CD14-positive monocyte (primary cell): ENCODE measurements around the gene TDRD5. TPM values are rescaled to one million over a fixed set of nuclear protein-coding genes. Genes with fewer than 3 reads are reported as not detected.
"Not testable (repeated sequence)": the region's sequence is repeated elsewhere in the genome, so short reads cannot be mapped to it uniquely, and the experiment has no call there.

ENCODE experiments used
- DNase-seq, 3 donors: peaks; one replicate each; pipeline ENCODE4 v3.0.0-alpha.2; 2011 to 2022
- H2AFZ ChIP-seq: 2 replicates; pipeline ENCODE4 v1.6.0; 2012; ENCODE audit warnings: mild to moderate bottlenecking, low read depth, low read length, inconsistent platforms; ENCODE audit not compliant: insufficient read depth, poor library complexity, severe bottlenecking
- H3K27ac ChIP-seq, 2 donors: 1 replicate in 1 of 2; 2 replicates in 1 of 2; pipeline ENCODE4 v1.5.1; 2012 to 2013; ENCODE audit warnings: low read length in 2 of 2, control low read depth in 1 of 2, inconsistent platforms in 1 of 2, low read depth in 1 of 2, mild to moderate bottlenecking in 1 of 2
- H3K27me3 ChIP-seq, 2 donors: one replicate each; pipeline versions ENCODE4 v1.6.0 to v1.6.1; 2011 to 2013; ENCODE audit warnings: low read length in 2 of 2; ENCODE audit not compliant: control insufficient read depth in 2 of 2, insufficient read depth in 2 of 2
- H3K36me3 ChIP-seq, 2 donors: replicated peaks in 1 of 2; 1 replicate in 1 of 2; 2 replicates in 1 of 2; pipeline versions ENCODE4 v1.5.1 to v1.6.1; 2012 to 2013; ENCODE audit warnings: low read length in 2 of 2, control low read depth in 1 of 2, inconsistent platforms in 1 of 2, mild to moderate bottlenecking in 1 of 2; ENCODE audit not compliant: insufficient read depth in 2 of 2, control insufficient read depth in 1 of 2
- H3K4me1 ChIP-seq, 2 donors: 1 replicate in 1 of 2; 2 replicates in 1 of 2; pipeline versions ENCODE4 v1.5.1 to v1.6.1; 2012 to 2013; ENCODE audit warnings: low read length in 2 of 2, control low read depth in 1 of 2, inconsistent platforms in 1 of 2, mild to moderate bottlenecking in 1 of 2, moderate library complexity in 1 of 2; ENCODE audit not compliant: insufficient read depth in 2 of 2, control insufficient read depth in 1 of 2
- H3K4me2 ChIP-seq: replicated peaks from 2 replicates; pipeline ENCODE3; 2012; ENCODE audit warnings: low read length, moderate library complexity, mild to moderate bottlenecking; ENCODE audit not compliant: poor library complexity, severe bottlenecking; ENCODE audit errors: extremely low read depth
- H3K4me3 ChIP-seq, 3 experiments: fragments of 200-600 bp in 1 of 3; sonication (generic) in 1 of 3; replicated peaks in 1 of 3; 1 replicate in 2 of 3; 2 replicates in 1 of 3; pipeline ENCODE4 v1.5.1; 2011 to 2013; ENCODE audit warnings: low read length in 3 of 3, mild to moderate bottlenecking in 3 of 3, control low read depth in 2 of 3, low read depth in 2 of 3, inconsistent platforms in 1 of 3, moderate library complexity in 1 of 3
- H3K79me2 ChIP-seq: 2 replicates; pipeline ENCODE4 v1.6.0; 2012; ENCODE audit warnings: mild to moderate bottlenecking, control low read depth, inconsistent platforms, low read length, moderate library complexity; ENCODE audit not compliant: insufficient read depth
- H3K9ac ChIP-seq: 2 replicates; pipeline ENCODE4 v1.6.0; 2017; ENCODE audit warnings: low read length, mild to moderate bottlenecking; ENCODE audit not compliant: insufficient read depth, poor library complexity, severe bottlenecking
- H3K9me3 ChIP-seq, 2 donors: replicated peaks in 1 of 2; 1 replicate in 1 of 2; 2 replicates in 1 of 2; pipeline versions ENCODE4 v1.5.1 to v1.6.1; 2012 to 2013; ENCODE audit warnings: low read length in 2 of 2, control low read depth in 1 of 2; ENCODE audit not compliant: control insufficient read depth in 1 of 2, insufficient read depth in 1 of 2
- H4K20me1 ChIP-seq: 2 replicates; pipeline ENCODE4 v1.6.0; 2012; ENCODE audit warnings: mild to moderate bottlenecking, low read length, control low read depth, moderate library complexity; ENCODE audit not compliant: insufficient read depth
- H3K27ac Mint-ChIP-seq, 7 donors: one replicate each; pipeline ENCODE4 v1.8.0; 2020; ENCODE audit warnings: mild to moderate bottlenecking in 7 of 7, mixed read lengths in 7 of 7, moderate library complexity in 6 of 7, inconsistent platforms in 2 of 7
- H3K27me3 Mint-ChIP-seq, 3 donors: one replicate each; pipeline ENCODE4 v1.8.0; 2021 to 2022; ENCODE audit warnings: low read depth in 3 of 3, mild to moderate bottlenecking in 3 of 3, mixed read lengths in 3 of 3, moderate library complexity in 3 of 3, inconsistent platforms in 1 of 3
- H3K36me3 Mint-ChIP-seq, 2 donors: one replicate each; pipeline ENCODE4 v1.8.0; 2020; ENCODE audit warnings: mixed read lengths in 2 of 2, inconsistent platforms in 1 of 2, mild to moderate bottlenecking in 1 of 2
- H3K4me1 Mint-ChIP-seq: one replicate; pipeline ENCODE4 v1.8.0; 2020; ENCODE audit warnings: mild to moderate bottlenecking, mixed read lengths
- H3K4me3 Mint-ChIP-seq, 2 donors: one replicate each; pipeline ENCODE4 v1.8.0; 2020; ENCODE audit warnings: mild to moderate bottlenecking in 2 of 2, mixed read lengths in 2 of 2, moderate library complexity in 1 of 2
- H3K9me3 Mint-ChIP-seq, 7 donors: one replicate each; pipeline ENCODE4 v1.8.0; 2020 to 2022; ENCODE audit warnings: mixed read lengths in 7 of 7, mild to moderate bottlenecking in 6 of 7, moderate library complexity in 6 of 7, inconsistent platforms in 2 of 7
- WGBS: methylation state at CpG from one replicate; pipeline ENCODE4 v1.1.5; 2013; ENCODE audit warnings: missing lambda C conversion rate; ENCODE audit not compliant: insufficient coverage; 5-methylcytosine and 5-hydroxymethylcytosine counted together
- intact Hi-C, 2 donors: fragments of 100-400 bp; cut with micrococcal nuclease; formaldehyde crosslinking; loops; one replicate each; pipeline versions ENCODE4 v1.15.0 to v1.15.1; 2023
- polyA plus RNA-seq, 3 donors: library from polyadenylated mRNA; depleted of rRNA in 1 of 3; unstranded in 2 of 3; stranded (reverse) in 1 of 3; fragments of 300-500 nt in 2 of 3; fragments of >200 nt in 1 of 3; fragmentation: Illumina TruSeq in 2 of 3; gene quantifications; 1 replicate in 2 of 3; 2 replicates in 1 of 3; pipeline ENCODE4 v1.2.3, GENCODE V29; 2012 to 2021
- TF ChIP-seq, protein P1 (sequence below): fragments of 200-600 bp; IDR thresholded peaks from one replicate; pipeline ENCODE4 v1.8.0; 2022; ENCODE audit warnings: antibody characterized with exemption, mild to moderate bottlenecking

The TDRD5 gene
- polyA plus RNA-seq, 3 donors, result not detected

- Histone ChIP-seq H2AFZ (no peak overlapping the region), H3K9ac (no peak overlapping the region), H3K79me2 (no peaks in the 10 kb centered on the region), H3K36me3 (no peaks in the 10 kb centered on the region), H3K4me3 (no peak overlapping the region), H4K20me1 (no peaks in the 10 kb centered on the region), H3K4me2 (no peak overlapping the region), H3K27me3 (no peaks in the 10 kb centered on the region), H3K9me3 (peaks cover 0 to 6% of the 10 kb centered on the region in 2 donors), H3K27ac (no peak overlapping the region), H3K4me1 (peaks cover 0 to 6% of the 10 kb centered on the region in 2 donors)
- TF ChIP-seq, protein P1, sequence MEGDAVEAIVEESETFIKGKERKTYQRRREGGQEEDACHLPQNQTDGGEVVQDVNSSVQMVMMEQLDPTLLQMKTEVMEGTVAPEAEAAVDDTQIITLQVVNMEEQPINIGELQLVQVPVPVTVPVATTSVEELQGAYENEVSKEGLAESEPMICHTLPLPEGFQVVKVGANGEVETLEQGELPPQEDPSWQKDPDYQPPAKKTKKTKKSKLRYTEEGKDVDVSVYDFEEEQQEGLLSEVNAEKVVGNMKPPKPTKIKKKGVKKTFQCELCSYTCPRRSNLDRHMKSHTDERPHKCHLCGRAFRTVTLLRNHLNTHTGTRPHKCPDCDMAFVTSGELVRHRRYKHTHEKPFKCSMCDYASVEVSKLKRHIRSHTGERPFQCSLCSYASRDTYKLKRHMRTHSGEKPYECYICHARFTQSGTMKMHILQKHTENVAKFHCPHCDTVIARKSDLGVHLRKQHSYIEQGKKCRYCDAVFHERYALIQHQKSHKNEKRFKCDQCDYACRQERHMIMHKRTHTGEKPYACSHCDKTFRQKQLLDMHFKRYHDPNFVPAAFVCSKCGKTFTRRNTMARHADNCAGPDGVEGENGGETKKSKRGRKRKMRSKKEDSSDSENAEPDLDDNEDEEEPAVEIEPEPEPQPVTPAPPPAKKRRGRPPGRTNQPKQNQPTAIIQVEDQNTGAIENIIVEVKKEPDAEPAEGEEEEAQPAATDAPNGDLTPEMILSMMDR, result no peak
- H3K4me3 Mint-ChIP-seq, result no peak overlapping the region
- intact Hi-C loops, result no loop called here
- no peak overlapping the region for H3K27ac Mint-ChIP-seq
- DNase-seq, result no peak
- no peaks in the 10 kb centered on the region for H3K36me3 Mint-ChIP-seq
- peaks cover 0 to 4% (median 2%) of the 10 kb centered on the region in 3 donors for H3K27me3 Mint-ChIP-seq
- H3K4me1 Mint-ChIP-seq, result peaks cover 5% of the 10 kb centered on the region
- 100% methylated on average over 1 of the region's 3 CpGs for WGBS
- peaks cover 3 to 18% (median 11%) of the 10 kb centered on the region in 7 donors for H3K9me3 Mint-ChIP-seq
Observed at GRCh38 chr1:179663810-179664209, 72.2 kb downstream of the TDRD5 start.

DNA sequence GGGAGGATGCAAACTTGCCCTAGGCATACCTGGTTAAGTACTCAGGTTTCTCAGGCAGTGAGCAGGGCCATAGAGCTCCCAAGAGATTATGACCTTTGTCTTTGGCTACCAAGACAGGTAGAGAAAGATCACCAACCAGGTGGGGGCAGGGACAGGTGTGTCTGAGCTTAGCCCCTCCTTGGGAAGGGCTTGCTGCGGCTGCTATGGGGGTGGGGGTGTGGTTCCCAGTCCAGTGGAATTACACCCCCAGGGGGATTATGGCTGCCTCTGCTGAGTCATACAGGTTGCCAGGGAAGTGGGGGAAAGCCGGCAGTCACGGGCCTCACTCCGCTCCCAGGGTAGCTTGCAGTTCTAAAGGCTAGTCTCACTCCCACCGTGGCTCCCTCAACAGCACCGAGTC lies 86.2 kb downstream of the TDRD5 start:
- Mint-ChIP-seq H3K4me3 (no peak overlapping the region), H3K4me1 (no peaks in the 10 kb centered on the region)

DNA sequence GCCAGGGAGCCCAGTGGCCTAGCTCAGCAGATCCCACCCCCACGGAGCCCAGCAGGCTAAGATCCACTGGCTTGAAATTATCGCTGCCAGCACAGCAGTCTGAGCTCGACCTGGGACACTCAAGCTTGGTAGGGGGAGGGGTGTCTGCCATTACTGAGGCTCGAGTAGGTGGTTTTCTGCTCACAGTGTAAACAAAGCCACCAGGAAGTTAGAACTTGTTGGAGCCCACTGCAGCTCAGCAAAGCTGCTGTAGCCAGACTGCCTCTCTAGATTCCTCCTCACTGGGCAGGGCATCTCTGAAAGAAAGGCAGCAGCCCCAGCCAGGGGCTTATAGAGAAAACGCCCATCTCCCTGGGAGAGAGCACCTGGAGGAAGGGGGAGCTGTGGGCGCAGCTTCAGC lies 102.9 kb downstream of the TDRD5 start:
- H3K27ac Mint-ChIP-seq, H3K4me3 Mint-ChIP-seq, H2AFZ ChIP-seq: not testable (repeated sequence)

More for the DNA sequence above, 86.2 kb downstream of the TDRD5 start:
- H3K4me2 ChIP-seq, result no peak overlapping the region
- no peak overlapping the region for H3K27ac Mint-ChIP-seq
- H3K79me2 ChIP-seq, result no peaks in the 10 kb centered on the region
- H4K20me1 ChIP-seq, result no peaks in the 10 kb centered on the region
- H3K27ac ChIP-seq, result no peak overlapping the region
- H3K4me3 ChIP-seq, result no peak overlapping the region
- no peaks in the 10 kb centered on the region for H3K36me3 Mint-ChIP-seq
- H2AFZ ChIP-seq, result no peak overlapping the region
- WGBS, result 94% methylated on average over 6 of the region's 6 CpGs
- no peaks in the 10 kb centered on the region for H3K4me1 ChIP-seq
- H3K9me3 ChIP-seq, result peaks cover 0 to 12% of the 10 kb centered on the region in 2 donors
- TF ChIP-seq, protein P1, result no peak
- no peak overlapping the region for H3K9ac ChIP-seq
- intact Hi-C loops, result no loop called here
- H3K36me3 ChIP-seq, result no peaks in the 10 kb centered on the region
- H3K27me3 Mint-ChIP-seq, result peaks cover 0 to 3% (median 0%) of the 10 kb centered on the region in 3 donors
- no peak for DNase-seq
- H3K27me3 ChIP-seq, result no peaks in the 10 kb centered on the region
- peaks cover 6 to 26% (median 18%) of the 10 kb centered on the region in 7 donors for H3K9me3 Mint-ChIP-seq

More for the DNA sequence above, 102.9 kb downstream of the TDRD5 start:
- H3K4me2 ChIP-seq, H4K20me1 ChIP-seq, H3K79me2 ChIP-seq, H3K36me3 Mint-ChIP-seq, H3K27me3 Mint-ChIP-seq, H3K36me3 ChIP-seq, H3K4me3 ChIP-seq, H3K27me3 ChIP-seq, DNase-seq, H3K9me3 ChIP-seq, H3K27ac ChIP-seq, intact Hi-C loops, H3K4me1 ChIP-seq, H3K9ac ChIP-seq: not testable (repeated sequence)
- Mint-ChIP-seq H3K9me3 (peaks cover 0 to 13% (median 7%) of the 10 kb centered on the region in 7 donors), H3K4me1 (peaks cover 35% of the 10 kb centered on the region)
- WGBS, result 78% methylated on average over 4 of the region's 6 CpGs
